H1 (cell line): ENCODE measurements around the gene DLG5. TPM values are rescaled to one million over a fixed set of nuclear protein-coding genes. Genes with fewer than 3 reads are reported as not detected.

Experiments
- CBX5 ChIP-seq: fragments of 300-800, 300-1000 bp; sonication (generic); IDR thresholded peaks from 2 replicates; pipeline ENCODE4 v1.7.1; 2016; ENCODE audit warnings: antibody characterized with exemption, low read length, low read depth
- GTF2F1 ChIP-seq: IDR thresholded peaks from 2 replicates; pipeline ENCODE4 v1.6.1; 2012; ENCODE audit warnings: low read depth, low read length, improper control_type of control experiment, borderline replicate concordance
- POLR2A ChIP-seq, 2 experiments: IDR thresholded peaks; 1 replicate in 1 of 2; 2 replicates in 1 of 2; pipeline ENCODE4 v1.6.1; 2011; ENCODE audit warnings: low read depth in 2 of 2, low read length in 2 of 2, mild to moderate bottlenecking in 2 of 2; ENCODE audit errors: control extremely low read depth in 1 of 2
- RXRA ChIP-seq: IDR thresholded peaks from 2 replicates; pipeline ENCODE4 v1.6.1; 2011; ENCODE audit warnings: low read depth, mild to moderate bottlenecking, low read length, moderate library complexity; ENCODE audit not compliant: insufficient read depth
- SAP30 ChIP-seq: fragments of 300-600 bp; sonication (generic); IDR thresholded peaks from 2 replicates; pipeline ENCODE4 v1.7.1; 2012; ENCODE audit warnings: low read length, moderate library complexity, mild to moderate bottlenecking, inconsistent platforms; ENCODE audit not compliant: insufficient read depth, insufficient replicate concordance
- SIRT6 ChIP-seq: IDR thresholded peaks from one replicate; pipeline ENCODE4 v1.7.1; 2012; ENCODE audit warnings: low read length, inconsistent platforms
- polyA plus RNA-seq, 7 experiments: library from polyadenylated mRNA; depleted of rRNA in 3 of 7; stranded (reverse) in 5 of 7; unstranded in 2 of 7; fragments of >200 nt in 5 of 7; fragments of 200-250 nt in 2 of 7; gene quantifications; 1 replicate in 5 of 7; 2 replicates in 1 of 7; 4 replicates in 1 of 7; pipeline versions ENCODE4 v1.2.1 to v1.2.3, GENCODE V29; 2011 to 2013; ENCODE audit warnings: missing spikeins in 2 of 7, mixed read lengths in 2 of 7
- total RNA-seq: library from RNA; stranded (reverse); fragmentation: NEBNext Ultra II Directional; extraction: Animal tissue kit (Norgen Biotek cat#: 25700); gene quantifications from 2 replicates; pipeline ENCODE4 v1.2.1, GENCODE V29; 2021
- TF ChIP-seq, protein P1 (sequence below): IDR thresholded peaks from 2 replicates; pipeline ENCODE4 v1.6.1; 2012; ENCODE audit warnings: low read length, inconsistent platforms

Gene DLG5
- total and polyA plus RNA-seq, 2 of the 8 experiments (the other 6 are each of a cell fraction or from before 2014, with no cell fraction given), result 15.6 to 71.4 TPM

DNA sequence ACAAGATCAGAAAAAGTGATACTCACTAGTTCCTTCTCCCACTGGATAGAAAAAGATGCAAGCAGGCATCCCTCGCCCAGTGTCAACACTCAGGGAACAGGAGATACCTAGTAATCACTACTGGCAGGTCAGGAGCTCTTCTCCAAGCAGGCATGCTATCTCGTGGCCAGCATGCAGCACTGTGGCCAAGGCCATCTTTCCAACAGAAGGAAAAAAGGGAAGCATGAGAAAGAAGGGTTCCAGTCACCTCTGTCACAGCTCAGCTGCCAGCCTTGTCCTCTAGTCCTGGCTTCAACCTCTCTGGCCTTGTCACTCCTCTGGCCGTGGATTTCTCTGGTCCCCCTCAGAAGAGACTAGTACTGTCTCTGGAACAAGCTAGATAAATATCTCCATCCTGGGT, 45.3 kb downstream of the DLG5 start (continued):
- TF ChIP-seq SAP30 (no peak), RXRA (no peak), SIRT6 (no peak), POLR2A (IDR thresholded peaks at IDR 0.05; ENCODE audit: control extremely low read depth in 1 of 2, low read depth in 2 of 2, low read length in 2 of 2) (no peak), CBX5 (no peak), GTF2F1 (no peak)
- TF ChIP-seq, protein P1, sequence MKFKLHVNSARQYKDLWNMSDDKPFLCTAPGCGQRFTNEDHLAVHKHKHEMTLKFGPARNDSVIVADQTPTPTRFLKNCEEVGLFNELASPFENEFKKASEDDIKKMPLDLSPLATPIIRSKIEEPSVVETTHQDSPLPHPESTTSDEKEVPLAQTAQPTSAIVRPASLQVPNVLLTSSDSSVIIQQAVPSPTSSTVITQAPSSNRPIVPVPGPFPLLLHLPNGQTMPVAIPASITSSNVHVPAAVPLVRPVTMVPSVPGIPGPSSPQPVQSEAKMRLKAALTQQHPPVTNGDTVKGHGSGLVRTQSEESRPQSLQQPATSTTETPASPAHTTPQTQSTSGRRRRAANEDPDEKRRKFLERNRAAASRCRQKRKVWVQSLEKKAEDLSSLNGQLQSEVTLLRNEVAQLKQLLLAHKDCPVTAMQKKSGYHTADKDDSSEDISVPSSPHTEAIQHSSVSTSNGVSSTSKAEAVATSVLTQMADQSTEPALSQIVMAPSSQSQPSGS, result no peak
